ENCODE measurements around the gene CDC14C. TPM values are rescaled to one million over a fixed set of nuclear protein-coding genes. Genes with fewer than 3 reads are reported as not detected.
A peak's percentile ranks its signal among the peaks of the same experiment; 100 is the strongest.

The CDC14C gene
- total RNA-seq: 0.06 TPM in 1 of 2 replicates, not detected in the other

GRCh38 chr7:48924433-48924832 lies at the start of gene CDC14C:
CDC14C (plus strand) TSS chr7:48924547; CDS start chr7:48924673, 126 bp downstream.
- TF ChIP-seq CTCF (conservative IDR thresholded peaks at IDR 0.05; ENCODE audit: low read depth, low read length): no peak
- H3K4me3 ChIP-seq (ENCODE audit: low read depth, low read length): no peak within 1 kb of the TSS
- no peak for DNase-seq (ENCODE audit: low read depth)

DNA sequence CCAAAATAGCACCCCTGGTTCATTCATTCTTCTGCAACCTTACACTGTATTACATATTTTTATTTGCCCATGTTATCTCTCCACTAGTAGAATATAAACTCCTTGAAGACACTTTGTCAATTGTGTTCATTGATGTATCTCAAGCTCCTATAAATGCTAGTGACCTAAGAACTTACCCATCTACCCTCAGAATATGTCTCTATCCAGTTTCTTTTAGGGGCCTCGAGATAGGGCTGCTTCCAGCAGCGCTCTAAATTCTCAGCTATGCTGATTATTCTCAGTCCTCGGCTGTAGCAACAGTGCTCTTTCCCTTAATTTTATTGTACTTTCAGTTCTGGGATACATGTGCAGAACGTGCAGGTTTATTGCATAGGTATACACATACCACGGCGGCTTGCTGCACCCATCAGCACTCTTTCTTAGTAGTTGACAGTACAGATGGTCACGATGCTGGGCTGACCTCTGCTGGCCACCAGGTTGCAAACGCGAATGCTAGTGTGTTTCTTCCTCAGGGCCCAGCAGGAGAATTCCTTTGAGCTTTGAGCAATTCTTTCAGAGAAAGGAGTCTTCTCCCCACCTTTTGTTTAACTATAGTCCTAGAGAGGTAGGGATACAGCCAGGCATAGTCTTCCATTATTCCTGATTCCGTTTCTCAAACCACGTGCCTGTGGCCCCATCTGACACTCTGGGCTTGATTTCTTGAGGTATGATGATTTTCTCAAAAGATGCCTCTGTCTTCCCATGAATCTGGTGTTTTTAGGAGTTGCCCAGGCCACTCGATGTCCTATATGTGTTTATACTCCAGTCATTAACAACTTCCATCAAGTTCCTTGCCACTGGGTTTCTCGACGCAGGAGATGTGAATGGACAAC lies 49.1 kb upstream of the CDC14C start:
- no peak for DNase-seq (ENCODE audit: low read depth)

GRCh38 chr7:48876087-48876486 lies 48.3 kb upstream of the CDC14C start:
- no peak overlapping the region for H3K4me3 ChIP-seq (ENCODE audit: low read depth, low read length)
- no peak for DNase-seq (ENCODE audit: low read depth)

More for the DNA sequence above, 49.1 kb upstream of the CDC14C start:
- TF ChIP-seq CTCF (conservative IDR thresholded peaks at IDR 0.05; ENCODE audit: low read depth, low read length): peak; percentile 60
- H3K4me3 ChIP-seq (ENCODE audit: low read depth, low read length): no peak overlapping the region

DNA sequence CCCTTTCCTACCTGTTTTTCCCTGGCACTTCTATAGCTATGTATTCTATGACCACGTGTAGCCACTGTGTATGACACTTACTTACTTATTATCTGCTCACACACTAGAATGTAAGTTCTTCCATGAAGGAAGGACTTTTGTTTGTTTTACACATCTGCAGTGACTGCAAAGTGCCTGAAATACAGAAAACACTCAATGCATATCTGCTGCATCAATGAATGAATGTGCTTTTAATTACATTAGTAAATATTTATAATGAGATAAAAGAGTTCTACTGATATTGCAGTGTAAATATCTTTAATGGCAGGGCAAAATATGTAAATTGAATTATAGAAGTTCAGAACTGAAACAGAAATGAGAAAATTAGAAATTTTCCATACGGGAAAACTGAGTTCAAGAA lies 43.5 kb upstream of the CDC14C start:
- no peak for DNase-seq (ENCODE audit: low read depth)
- H3K4me3 ChIP-seq (ENCODE audit: low read depth, low read length): no peak overlapping the region
- no peak for TF ChIP-seq CTCF (conservative IDR thresholded peaks at IDR 0.05; ENCODE audit: low read depth, low read length)

More at GRCh38 chr7:48876087-48876486, 48.3 kb upstream of the CDC14C start:
- no peak for TF ChIP-seq CTCF (conservative IDR thresholded peaks at IDR 0.05; ENCODE audit: low read depth, low read length)

DNA sequence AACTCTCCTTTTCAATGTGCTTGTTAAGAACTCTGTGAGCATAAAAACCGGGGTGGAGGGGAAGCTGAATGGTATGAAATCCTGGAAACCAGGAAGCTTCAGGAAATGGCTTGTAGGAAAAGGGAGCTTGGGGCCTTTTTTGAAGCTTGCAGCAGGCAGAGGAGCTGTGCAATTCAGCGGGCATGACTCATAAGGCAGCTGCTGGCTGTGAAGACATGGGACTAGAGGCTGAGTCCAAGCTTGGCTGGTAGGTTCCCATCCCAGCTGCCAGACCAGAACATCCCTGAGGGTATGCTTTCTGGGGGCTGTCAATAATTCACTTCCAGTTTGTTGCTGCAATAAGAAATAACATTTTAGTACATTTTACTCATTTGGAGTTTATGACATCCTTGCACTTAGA lies 36.8 kb upstream of the CDC14C start:
- DNase-seq (ENCODE audit: low read depth): no peak
- no peak for TF ChIP-seq CTCF (conservative IDR thresholded peaks at IDR 0.05; ENCODE audit: low read depth, low read length)

GRCh38 chr7:48894574-48894973 lies 29.8 kb upstream of the CDC14C start:
- no peak for DNase-seq (ENCODE audit: low read depth)
- no peak for TF ChIP-seq CTCF (conservative IDR thresholded peaks at IDR 0.05; ENCODE audit: low read depth, low read length)
- H3K4me3 ChIP-seq (ENCODE audit: low read depth, low read length): no peak overlapping the region

More for the DNA sequence above, 36.8 kb upstream of the CDC14C start:
- H3K4me3 ChIP-seq (ENCODE audit: low read depth, low read length): no peak overlapping the region

GRCh38 chr7:48899932-48900331 lies 24.4 kb upstream of the CDC14C start:
- H3K4me3 ChIP-seq (ENCODE audit: low read depth, low read length): no peak overlapping the region
- no peak for DNase-seq (ENCODE audit: low read depth)
- TF ChIP-seq CTCF (conservative IDR thresholded peaks at IDR 0.05; ENCODE audit: low read depth, low read length): no peak

Data from epithelial cell of proximal tubule (primary cell).